Activated CD4-positive, alpha-beta T cell treated with anti-CD3 and anti-CD28 coated beads, Interleukin-2, amount 50 U/mL, for 4 hours (primary cell): ENCODE results near the gene CCDC78.

Source experiments
- DNase-seq, 2 experiments: peaks; one replicate each; pipeline ENCODE4 v3.0.0-alpha.2; 2020

The CCDC78 gene

GRCh38 chr16:709566-710499, 16.4 kb downstream of the CCDC78 start:
- no peak for DNase-seq

- DNase-seq: no peak
Measured at GRCh38 chr16:708959-709358, 17.3 kb downstream of the CCDC78 start.

GRCh38 chr16:708019-708418, 18.2 kb downstream of the CCDC78 start:
- DNase-seq: no peak

- no peak for DNase-seq
Measured at GRCh38 chr16:707062-707538, 19.1 kb downstream of the CCDC78 start.

GRCh38 chr16:706189-707061, 19.8 kb downstream of the CCDC78 start:
- DNase-seq: no peak

- no peak for DNase-seq
Measured at GRCh38 chr16:705431-706188, 20.6 kb downstream of the CCDC78 start, which contains the start of gene FBXL16. Gene FBXL16, minus strand, starts transcription at chr16:705801. Its CDS starts 8,396 bp downstream, at chr16:697405.

- DNase-seq: no peak
Measured at GRCh38 chr16:704552-705380, 21.5 kb downstream of the CCDC78 start.

- DNase-seq: no peak
Measured at GRCh38 chr16:704047-704446, 22.2 kb downstream of the CCDC78 start.

- no peak for DNase-seq
Measured at GRCh38 chr16:703406-703805, 22.8 kb downstream of the CCDC78 start.

GRCh38 chr16:702341-702740, 23.9 kb downstream of the CCDC78 start:
- DNase-seq: no peak

GRCh38 chr16:700684-701584, 25.3 kb downstream of the CCDC78 start:
- peak in 1 of 2 experiments; percentile 37 for DNase-seq

- no peak for DNase-seq
Measured at GRCh38 chr16:698911-699671, 27.2 kb downstream of the CCDC78 start.

GRCh38 chr16:695355-696089, 30.7 kb downstream of the CCDC78 start:
- DNase-seq: peak; percentile 54 to 56

GRCh38 chr16:694863-695354, 31.3 kb downstream of the CCDC78 start:
- no peak for DNase-seq

- no peak for DNase-seq
Measured at GRCh38 chr16:694187-694862, 31.9 kb downstream of the CCDC78 start.

GRCh38 chr16:693766-694165, 32.5 kb downstream of the CCDC78 start:
- no peak for DNase-seq

GRCh38 chr16:693364-693763, 32.9 kb downstream of the CCDC78 start:
- no peak for DNase-seq
